Measurements from ENCODE around the gene BMPR2. TPM values are rescaled to one million over a fixed set of nuclear protein-coding genes. Genes with fewer than 3 reads are reported as not detected.

BMPR2 gene
- total RNA-seq, 1 donor from 2014 or later, result 47.9 TPM

GRCh38 chr2:202418511-202418910 is 42.4 kb downstream of the BMPR2 start:
- no peak for DNase-seq (ENCODE audit: extremely low spot score in 2 of 2)
- Histone ChIP-seq H3K27me3 (no peaks in the 10 kb centered on the region), H3K36me3 (no peaks in the 10 kb centered on the region), H3K9me3 (no peaks in the 10 kb centered on the region), H3K4me1 (peaks cover 12% of the 10 kb centered on the region), H3K4me3 (no peak overlapping the region), H3K27ac (no peak overlapping the region)
- intact Hi-C loops (cut with DNase I), result no loop called here
- TF ChIP-seq POLR2AphosphoS5 (IDR thresholded peaks at IDR 0.05; ENCODE audit: insufficient read depth in 1 of 2, low read depth in 1 of 2), result no peak
- TF ChIP-seq CTCF (IDR thresholded peaks at IDR 0.05), result no peak
- no peak for TF ChIP-seq POLR2A (IDR thresholded peaks at IDR 0.05)

GRCh38 chr2:202423139-202423538 is 47.0 kb downstream of the BMPR2 start:
- no peaks in the 10 kb centered on the region for H3K36me3 ChIP-seq
- peaks cover 4% of the 10 kb centered on the region for H3K4me1 ChIP-seq
- DNase-seq (ENCODE audit: extremely low spot score in 2 of 2), result no peak
- H3K9me3 ChIP-seq, result no peaks in the 10 kb centered on the region
- H3K27ac ChIP-seq, result no peak overlapping the region
- H3K4me3 ChIP-seq, result no peak overlapping the region
- no peaks in the 10 kb centered on the region for H3K27me3 ChIP-seq
- intact Hi-C loops (cut with DNase I), result no loop called here
- TF ChIP-seq POLR2A (IDR thresholded peaks at IDR 0.05) (no peak), CTCF (IDR thresholded peaks at IDR 0.05) (no peak), POLR2AphosphoS5 (IDR thresholded peaks at IDR 0.05; ENCODE audit: insufficient read depth in 1 of 2, low read depth in 1 of 2) (no peak)

DNA sequence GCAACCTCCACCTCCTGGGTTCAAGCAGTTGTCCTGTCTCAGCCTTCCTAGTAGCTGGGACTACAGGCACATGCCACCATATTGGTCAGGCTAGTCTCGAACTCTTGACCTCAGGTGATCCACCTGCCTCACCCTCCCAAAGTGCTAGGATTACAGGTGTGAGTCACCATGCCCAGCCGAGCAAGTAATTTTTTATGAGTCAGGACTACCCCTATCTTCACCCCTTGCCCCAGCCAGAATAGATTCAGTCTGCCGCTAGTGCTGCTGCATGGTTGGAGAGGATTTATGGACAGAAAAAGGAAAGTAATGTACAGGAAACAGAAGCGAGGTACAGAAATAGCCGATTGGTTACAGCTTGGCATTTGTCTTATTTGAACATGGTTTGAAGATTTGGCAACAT is 48.9 kb downstream of the BMPR2 start:
- no peak overlapping the region for H3K4me3 ChIP-seq
- no peaks in the 10 kb centered on the region for H3K9me3 ChIP-seq
- no peak overlapping the region for H3K27ac ChIP-seq
- no peak for DNase-seq (ENCODE audit: extremely low spot score in 2 of 2)
- no peak for TF ChIP-seq POLR2AphosphoS5 (IDR thresholded peaks at IDR 0.05; ENCODE audit: insufficient read depth in 1 of 2, low read depth in 1 of 2)
- no peak for TF ChIP-seq CTCF (IDR thresholded peaks at IDR 0.05)
- no peak for TF ChIP-seq POLR2A (IDR thresholded peaks at IDR 0.05)
- no peaks in the 10 kb centered on the region for H3K27me3 ChIP-seq
- no peaks in the 10 kb centered on the region for H3K36me3 ChIP-seq
- peaks cover 8% of the 10 kb centered on the region for H3K4me1 ChIP-seq
- intact Hi-C loops (cut with DNase I), result no loop called here

GRCh38 chr2:202426751-202427150 is 50.6 kb downstream of the BMPR2 start:
- no peak for DNase-seq (ENCODE audit: extremely low spot score in 2 of 2)
- TF ChIP-seq POLR2A (IDR thresholded peaks at IDR 0.05) (no peak), POLR2AphosphoS5 (IDR thresholded peaks at IDR 0.05; ENCODE audit: insufficient read depth in 1 of 2, low read depth in 1 of 2) (no peak), CTCF (IDR thresholded peaks at IDR 0.05) (no peak)
- Histone ChIP-seq H3K4me3 (no peak overlapping the region), H3K27me3 (no peaks in the 10 kb centered on the region), H3K4me1 (peaks cover 8% of the 10 kb centered on the region), H3K27ac (no peak overlapping the region), H3K36me3 (no peaks in the 10 kb centered on the region), H3K9me3 (no peaks in the 10 kb centered on the region)
- intact Hi-C loops (cut with DNase I), result no loop called here

GRCh38 chr2:202429164-202429980 is 53.2 kb downstream of the BMPR2 start:
- DNase-seq (ENCODE audit: extremely low spot score in 2 of 2), result no peak
- Histone ChIP-seq H3K4me1 (peaks cover 8% of the 10 kb centered on the region), H3K4me3 (no peak overlapping the region), H3K27ac (no peak overlapping the region), H3K36me3 (no peaks in the 10 kb centered on the region), H3K27me3 (no peaks in the 10 kb centered on the region), H3K9me3 (no peaks in the 10 kb centered on the region)
- TF ChIP-seq CTCF (IDR thresholded peaks at IDR 0.05) (no peak), POLR2A (IDR thresholded peaks at IDR 0.05) (no peak), POLR2AphosphoS5 (IDR thresholded peaks at IDR 0.05; ENCODE audit: insufficient read depth in 1 of 2, low read depth in 1 of 2) (no peak)
- intact Hi-C loops (cut with DNase I), result no loop called here

All from vagina (tissue), 2 donors.